ENCODE data around the gene ARHGEF16. TPM values are rescaled to one million over a fixed set of nuclear protein-coding genes. Genes with fewer than 3 reads are reported as not detected.

The ARHGEF16 gene
- total RNA-seq, 1 experiment from 2014 or later, result 17.2 TPM

GRCh38 chr1:3525551-3526482 is 71.4 kb downstream of the ARHGEF16 start:
- Mint-ChIP-seq H3K27me3 (ENCODE audit: low read depth) (peaks cover 13% of the 10 kb centered on the region), H3K36me3 (no peaks in the 10 kb centered on the region), H3K27ac (no peak overlapping the region), H3K4me3 (no peak overlapping the region), H3K9me3 (no peaks in the 10 kb centered on the region), H3K4me1 (no peaks in the 10 kb centered on the region; the same call in 1 of the 2 replicates)
- ATAC-seq, result no peak
- ChIA-PET POLR2A (interaction anchor here (0.6 kb wide), 1 partner anchor 8 kb away, joined by 3 read pairs; no protein-coding TSS in a partner anchor), CTCF (interaction anchor here (0.7 to 2.3 kb wide), 10 partner anchors 7 to 89 kb away, joined by 3 to 14 read pairs (median 4); no protein-coding TSS in a partner anchor)
- TF ChIP-seq FOXJ3 (CRISPR knock-in tag; IDR thresholded peaks at IDR 0.05; ENCODE audit: borderline replicate concordance), result no peak
- no peak for TF ChIP-seq SOX15 (CRISPR knock-in tag; IDR thresholded peaks at IDR 0.05)
- no peak for TF ChIP-seq NR2C2 (CRISPR knock-in tag; IDR thresholded peaks at IDR 0.05)
- DNase-seq (ENCODE audit: low spot score), result no peak

GRCh38 chr1:3527774-3528173 is 73.3 kb downstream of the ARHGEF16 start:
- CTCF ChIA-PET, result interaction anchor here (1.1 to 2.3 kb wide), 6 partner anchors 9 to 91 kb away, joined by 3 to 14 read pairs (median 4); no protein-coding TSS in a partner anchor
- H3K36me3 Mint-ChIP-seq, result no peaks in the 10 kb centered on the region
- H3K9me3 Mint-ChIP-seq, result no peaks in the 10 kb centered on the region
- ATAC-seq, result no peak
- TF ChIP-seq MXD4 (CRISPR knock-in tag; IDR thresholded peaks at IDR 0.05; ENCODE audit: borderline replicate concordance) (no peak), E2F1 (CRISPR knock-in tag; IDR thresholded peaks at IDR 0.05) (no peak), OVOL2 (CRISPR knock-in tag; IDR thresholded peaks at IDR 0.05; ENCODE audit: borderline replicate concordance) (no peak), GTF2I (CRISPR knock-in tag; conservative IDR thresholded peaks at IDR 0.05) (no peak), SOX15 (CRISPR knock-in tag; IDR thresholded peaks at IDR 0.05) (no peak), TEAD1 (CRISPR knock-in tag; IDR thresholded peaks at IDR 0.05) (no peak), HMGA2 (CRISPR knock-in tag; IDR thresholded peaks at IDR 0.05) (no peak), CBFB (CRISPR knock-in tag; IDR thresholded peaks at IDR 0.05; ENCODE audit: low read depth) (no peak), ZNF396 (CRISPR knock-in tag; IDR thresholded peaks at IDR 0.05; ENCODE audit: borderline replicate concordance) (no peak), IRF1 (CRISPR knock-in tag; IDR thresholded peaks at IDR 0.05) (no peak), SMAD4 (CRISPR knock-in tag; IDR thresholded peaks at IDR 0.05) (no peak), IRF2 (CRISPR knock-in tag; IDR thresholded peaks at IDR 0.05; ENCODE audit: borderline replicate concordance, low read depth) (no peak), ELF4 (CRISPR knock-in tag; IDR thresholded peaks at IDR 0.05; ENCODE audit: low read depth) (no peak), ARID4B (CRISPR knock-in tag; IDR thresholded peaks at IDR 0.05; ENCODE audit: borderline replicate concordance) (no peak), PREB (CRISPR knock-in tag; IDR thresholded peaks at IDR 0.05; ENCODE audit: borderline replicate concordance) (no peak)
- TF ChIP-seq, protein P1, sequence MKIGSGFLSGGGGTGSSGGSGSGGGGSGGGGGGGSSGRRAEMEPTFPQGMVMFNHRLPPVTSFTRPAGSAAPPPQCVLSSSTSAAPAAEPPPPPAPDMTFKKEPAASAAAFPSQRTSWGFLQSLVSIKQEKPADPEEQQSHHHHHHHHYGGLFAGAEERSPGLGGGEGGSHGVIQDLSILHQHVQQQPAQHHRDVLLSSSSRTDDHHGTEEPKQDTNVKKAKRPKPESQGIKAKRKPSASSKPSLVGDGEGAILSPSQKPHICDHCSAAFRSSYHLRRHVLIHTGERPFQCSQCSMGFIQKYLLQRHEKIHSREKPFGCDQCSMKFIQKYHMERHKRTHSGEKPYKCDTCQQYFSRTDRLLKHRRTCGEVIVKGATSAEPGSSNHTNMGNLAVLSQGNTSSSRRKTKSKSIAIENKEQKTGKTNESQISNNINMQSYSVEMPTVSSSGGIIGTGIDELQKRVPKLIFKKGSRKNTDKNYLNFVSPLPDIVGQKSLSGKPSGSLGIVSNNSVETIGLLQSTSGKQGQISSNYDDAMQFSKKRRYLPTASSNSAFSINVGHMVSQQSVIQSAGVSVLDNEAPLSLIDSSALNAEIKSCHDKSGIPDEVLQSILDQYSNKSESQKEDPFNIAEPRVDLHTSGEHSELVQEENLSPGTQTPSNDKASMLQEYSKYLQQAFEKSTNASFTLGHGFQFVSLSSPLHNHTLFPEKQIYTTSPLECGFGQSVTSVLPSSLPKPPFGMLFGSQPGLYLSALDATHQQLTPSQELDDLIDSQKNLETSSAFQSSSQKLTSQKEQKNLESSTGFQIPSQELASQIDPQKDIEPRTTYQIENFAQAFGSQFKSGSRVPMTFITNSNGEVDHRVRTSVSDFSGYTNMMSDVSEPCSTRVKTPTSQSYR (CRISPR knock-in tag; IDR thresholded peaks at IDR 0.05), result no peak
- TF ChIP-seq, protein P2, sequence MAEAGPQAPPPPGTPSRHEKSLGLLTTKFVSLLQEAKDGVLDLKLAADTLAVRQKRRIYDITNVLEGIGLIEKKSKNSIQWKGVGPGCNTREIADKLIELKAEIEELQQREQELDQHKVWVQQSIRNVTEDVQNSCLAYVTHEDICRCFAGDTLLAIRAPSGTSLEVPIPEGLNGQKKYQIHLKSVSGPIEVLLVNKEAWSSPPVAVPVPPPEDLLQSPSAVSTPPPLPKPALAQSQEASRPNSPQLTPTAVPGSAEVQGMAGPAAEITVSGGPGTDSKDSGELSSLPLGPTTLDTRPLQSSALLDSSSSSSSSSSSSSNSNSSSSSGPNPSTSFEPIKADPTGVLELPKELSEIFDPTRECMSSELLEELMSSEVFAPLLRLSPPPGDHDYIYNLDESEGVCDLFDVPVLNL (CRISPR knock-in tag; IDR thresholded peaks at IDR 0.05; ENCODE audit: borderline replicate concordance, low read depth), result no peak
- peaks cover 24% of the 10 kb centered on the region for H3K27me3 Mint-ChIP-seq (ENCODE audit: low read depth)
- POLR2A ChIA-PET, result no interaction called here
- peaks cover 10% of the 10 kb centered on the region for H3K4me1 Mint-ChIP-seq
- H3K27ac Mint-ChIP-seq, result no peak overlapping the region; the same call in 1 of the 2 replicates
- no peak for DNase-seq (ENCODE audit: low spot score)
- H3K4me3 Mint-ChIP-seq, result no peak overlapping the region

Measured in WTC11 (cell line).